IMR-90 (cell line): ENCODE measurements around the gene IL13. TPM values are rescaled to one million over a fixed set of nuclear protein-coding genes. Genes with fewer than 3 reads are reported as not detected.
A peak's percentile ranks its signal among the peaks of the same experiment; 100 is the strongest.

ENCODE experiments used
- ATAC-seq: fragments of 200-7000 bp; cut with Tn5 transposase; 2 replicates; pipeline ENCODE4 v1.9.1; 2020; ENCODE audit warnings: low read depth, mild to moderate bottlenecking, moderate library complexity
- Bru-seq: library from RNA; stranded (reverse); fragments of 400-500 nt; gene quantifications from one replicate; lab custom pipeline; 2021; lab: Mats Ljungman, UMichigan
- BruChase-seq, 2 experiments: library from RNA; stranded (reverse); fragments of 400-500 nt; gene quantifications; one replicate each; lab custom pipeline; 2021; lab: Mats Ljungman, UMichigan
- BruUV-seq: library from RNA; stranded (reverse); fragments of 400-500 nt; replicated peaks from 2 replicates; lab custom pipeline; 2021; lab: Mats Ljungman, UMichigan
- CTCF ChIA-PET: fragments of 300-600 bp; formaldehyde crosslinking; extraction: SDS; loops from one replicate; lab custom pipeline; 2021; ENCODE audit warnings: antibody characterized with exemption; lab: Yijun Ruan, JAX
- POLR2A ChIA-PET: fragments of 300-600 bp; sonication (Branson Sonifier 250); formaldehyde crosslinking; loops from one replicate; lab custom pipeline; 2022; ENCODE audit warnings: antibody characterized with exemption; ENCODE audit not compliant: unreplicated experiment; lab: Charles Lee
- DNase-seq: peaks from one replicate; pipeline ENCODE4 v3.0.0; 2013
- H2AFZ ChIP-seq: replicated peaks from 2 replicates; pipeline ENCODE3; 2013; ENCODE audit warnings: low read length, mild to moderate bottlenecking; ENCODE audit not compliant: poor library complexity
- H2AK5ac ChIP-seq: 2 replicates; pipeline ENCODE4 v1.6.1; 2013; ENCODE audit warnings: low read depth, low read length, inconsistent platforms
- H2AK9ac ChIP-seq: replicated peaks from 2 replicates; pipeline ENCODE3; 2013; ENCODE audit warnings: mild to moderate bottlenecking, low read depth, low read length, moderate library complexity; ENCODE audit not compliant: poor library complexity
- H2BK120ac ChIP-seq: 2 replicates; pipeline ENCODE4 v1.6.1; 2013; ENCODE audit warnings: low read depth, low read length, inconsistent platforms
- H2BK15ac ChIP-seq: 3 replicates; pipeline ENCODE4 v1.6.1; 2013; ENCODE audit warnings: low read depth, low read length, inconsistent platforms
- H2BK20ac ChIP-seq: 2 replicates; pipeline ENCODE4 v1.6.1; 2013; ENCODE audit warnings: low read depth, mild to moderate bottlenecking, inconsistent platforms, low read length, moderate library complexity
- H2BK5ac ChIP-seq: 2 replicates; pipeline ENCODE4 v1.6.1; 2013; ENCODE audit warnings: mild to moderate bottlenecking, low read depth, low read length, inconsistent platforms; ENCODE audit not compliant: poor library complexity, severe bottlenecking
- H3K14ac ChIP-seq: replicated peaks from 2 replicates; pipeline ENCODE4 v1.6.1; 2013; ENCODE audit warnings: low read depth, low read length, inconsistent platforms
- H3K18ac ChIP-seq: 2 replicates; pipeline ENCODE4 v1.6.1; 2013; ENCODE audit warnings: low read depth, low read length, control low read depth
- H3K23ac ChIP-seq: 2 replicates; pipeline ENCODE4 v1.6.1; 2013; ENCODE audit warnings: low read depth, low read length, inconsistent platforms
- H3K27ac ChIP-seq: 2 replicates; pipeline ENCODE4 v1.5.1; 2013; ENCODE audit warnings: mild to moderate bottlenecking, control low read depth, low read length; ENCODE audit not compliant: insufficient read depth
- H3K27me3 ChIP-seq: 2 replicates; pipeline ENCODE4 v1.6.1; 2013; ENCODE audit warnings: low read length; ENCODE audit not compliant: control insufficient read depth, insufficient read depth
- H3K36me3 ChIP-seq: 2 replicates; pipeline ENCODE4 v1.6.1; 2013; ENCODE audit warnings: low read length, mixed read lengths; ENCODE audit not compliant: control insufficient read depth, insufficient read depth
- H3K4ac ChIP-seq: 2 replicates; pipeline ENCODE4 v1.6.1; 2013; ENCODE audit warnings: low read depth, low read length, inconsistent platforms
- H3K4me1 ChIP-seq: 2 replicates; pipeline ENCODE4 v1.6.1; 2013; ENCODE audit warnings: low read length, mixed read lengths; ENCODE audit not compliant: control insufficient read depth, insufficient read depth
- H3K4me2 ChIP-seq: 2 replicates; pipeline ENCODE4 v1.6.1; 2013; ENCODE audit warnings: low read depth, mild to moderate bottlenecking, control low read depth, low read length, moderate library complexity
- H3K4me3 ChIP-seq: 2 replicates; pipeline ENCODE4 v1.5.1; 2013; ENCODE audit warnings: low read depth, mild to moderate bottlenecking, control low read depth, low read length, moderate library complexity; ENCODE audit not compliant: insufficient read depth
- H3K56ac ChIP-seq: 2 replicates; pipeline ENCODE4 v1.6.1; 2013; ENCODE audit warnings: low read length, inconsistent platforms; ENCODE audit not compliant: insufficient read depth; ENCODE audit errors: extremely low read depth
- H3K79me1 ChIP-seq, 2 experiments: 2 replicates each; pipeline ENCODE4 v1.6.1; 2013; ENCODE audit warnings: low read length in 2 of 2, inconsistent platforms in 1 of 2, low read depth in 1 of 2
- H3K9ac ChIP-seq: 2 replicates; pipeline ENCODE4 v1.6.1; 2013; ENCODE audit warnings: low read depth, low read length, control low read depth
- H3K9me1 ChIP-seq: 2 replicates; pipeline ENCODE4 v1.6.1; 2013; ENCODE audit warnings: low read length, inconsistent platforms; ENCODE audit not compliant: insufficient read depth
- H3K9me3 ChIP-seq: 2 replicates; pipeline ENCODE4 v1.6.1; 2013; ENCODE audit warnings: low read length; ENCODE audit not compliant: control insufficient read depth, insufficient read depth
- H4K20me1 ChIP-seq: 2 replicates; pipeline ENCODE4 v1.6.1; 2013; ENCODE audit warnings: low read length, inconsistent platforms; ENCODE audit not compliant: insufficient read depth
- H4K5ac ChIP-seq: 2 replicates; pipeline ENCODE4 v1.6.1; 2013; ENCODE audit warnings: mild to moderate bottlenecking, low read depth, low read length, control low read depth
- H4K8ac ChIP-seq, 2 experiments: 2 replicates each; pipeline ENCODE4 v1.6.1; 2013; ENCODE audit warnings: low read depth in 2 of 2, low read length in 2 of 2, control low read depth in 1 of 2, inconsistent platforms in 1 of 2
- H4K91ac ChIP-seq: 2 replicates; pipeline ENCODE4 v1.6.1; 2013; ENCODE audit warnings: low read depth, low read length, inconsistent platforms; ENCODE audit not compliant: insufficient read depth
- BHLHE40 ChIP-seq: fragments of 150-350 bp; IDR thresholded peaks from 2 replicates; pipeline ENCODE4 v1.6.1; 2016; ENCODE audit warnings: mild to moderate bottlenecking, low read depth, low read length
- CEBPB ChIP-seq: IDR thresholded peaks from 2 replicates; pipeline ENCODE4 v1.6.1; 2012; ENCODE audit warnings: low read depth, low read length, improper control_type of control experiment
- CHD1 ChIP-seq: IDR thresholded peaks from 2 replicates; pipeline ENCODE4 v1.6.1; 2012; ENCODE audit warnings: low read depth, low read length, improper control_type of control experiment
- MAFK ChIP-seq: IDR thresholded peaks from 2 replicates; pipeline ENCODE4 v1.6.1; 2012; ENCODE audit warnings: low read depth, low read length, improper control_type of control experiment
- MAZ ChIP-seq: IDR thresholded peaks from 2 replicates; pipeline ENCODE4 v1.6.1; 2012; ENCODE audit warnings: low read depth, mild to moderate bottlenecking, low read length, improper control_type of control experiment, moderate library complexity, borderline replicate concordance
- NFE2L2 ChIP-seq: fragments of 150-350 bp; IDR thresholded peaks from 2 replicates; pipeline ENCODE4 v1.6.1; 2016; ENCODE audit warnings: low read depth, mild to moderate bottlenecking, low read length
- RCOR1 ChIP-seq: IDR thresholded peaks from 2 replicates; pipeline ENCODE4 v1.6.1; 2012; ENCODE audit warnings: mild to moderate bottlenecking, low read length, improper control_type of control experiment; ENCODE audit not compliant: insufficient replicate concordance
- RFX5 ChIP-seq: IDR thresholded peaks from 2 replicates; pipeline ENCODE4 v1.8.0; 2012; ENCODE audit warnings: low read depth, mild to moderate bottlenecking, low read length, moderate library complexity
- SMC3 ChIP-seq: fragments of 150-350 bp; IDR thresholded peaks from 2 replicates; pipeline ENCODE4 v1.6.1; 2016; ENCODE audit warnings: low read depth, mild to moderate bottlenecking, antibody characterized with exemption, low read length, moderate library complexity
- USF2 ChIP-seq: fragments of 150-350 bp; IDR thresholded peaks from 2 replicates; pipeline ENCODE4 v1.6.1; 2017; ENCODE audit warnings: mild to moderate bottlenecking, antibody characterized with exemption, low read length, low read depth
- WGBS, 2 experiments: methylation state at CpG; one replicate each; pipeline versions ENCODE4 v1.1.5 to v1.1.7; 2013; ENCODE audit warnings: missing lambda C conversion rate in 2 of 2; ENCODE audit not compliant: insufficient read length in 1 of 2; ENCODE audit errors: extremely low coverage in 2 of 2; 5-methylcytosine and 5-hydroxymethylcytosine counted together
- dilution Hi-C: fragments of 300-500 bp; cut with HindIII; formaldehyde crosslinking; loops from one replicate; pipeline ENCODE4 v1.14.3; 2018; ENCODE audit warnings: low sequenced_read_pairs; ENCODE audit not compliant: unreplicated experiment
- in situ Hi-C: fragments of 300-500 bp; cut with MboI; formaldehyde crosslinking; loops from 3 replicates; pipeline ENCODE4 v1.14.3; 2019; ENCODE audit warnings: low sequenced_read_pairs, inconsistent platforms, mixed read lengths
- intact Hi-C: fragments of 100-400 bp; cut with micrococcal nuclease; formaldehyde crosslinking; loops from 2 replicates; pipeline ENCODE4 v1.10.0; 2022
- long read RNA-seq: library from polyadenylated mRNA; unstranded; transcript quantifications from one replicate; pipeline ENCODE4 v2.0.0, GENCODE V29; 2021; ENCODE audit not compliant: unreplicated experiment
- polyA plus RNA-seq, 3 experiments: library from polyadenylated mRNA; depleted of rRNA; stranded (reverse); fragments of >200 nt; gene quantifications; 2 replicates each; pipeline ENCODE4 v1.2.3, GENCODE V29; 2012; ENCODE audit warnings: low replicate concordance in 1 of 3
- total RNA-seq: library from RNA; depleted of rRNA; stranded (reverse); fragments of >200 nt; gene quantifications from 2 replicates; pipeline ENCODE4 v1.2.3, GENCODE V29; 2012; rRNA removed

Gene IL13
- not detected in 2 replicates for total RNA-seq
- polyA plus RNA-seq (2012; rRNA removed): not detected in 2 replicates
- not detected in 2 replicates for polyA plus RNA-seq (2012; cell fraction: cytosol; rRNA removed)
- 0.47 and 0.62 TPM in 2 replicates for polyA plus RNA-seq (2012; cell fraction: nucleus; rRNA removed; ENCODE audit: low replicate concordance)
- Bru-seq, nascent RNA: not detected
- percentile 14 among the genes with signal in this experiment for BruChase-seq, experiment 1, labeled RNA remaining after a 6-hour chase
- percentile 15 among the genes with signal in this experiment for BruChase-seq, experiment 2, labeled RNA remaining after a 2-hour chase
- long read RNA-seq: 0 reads

DNA sequence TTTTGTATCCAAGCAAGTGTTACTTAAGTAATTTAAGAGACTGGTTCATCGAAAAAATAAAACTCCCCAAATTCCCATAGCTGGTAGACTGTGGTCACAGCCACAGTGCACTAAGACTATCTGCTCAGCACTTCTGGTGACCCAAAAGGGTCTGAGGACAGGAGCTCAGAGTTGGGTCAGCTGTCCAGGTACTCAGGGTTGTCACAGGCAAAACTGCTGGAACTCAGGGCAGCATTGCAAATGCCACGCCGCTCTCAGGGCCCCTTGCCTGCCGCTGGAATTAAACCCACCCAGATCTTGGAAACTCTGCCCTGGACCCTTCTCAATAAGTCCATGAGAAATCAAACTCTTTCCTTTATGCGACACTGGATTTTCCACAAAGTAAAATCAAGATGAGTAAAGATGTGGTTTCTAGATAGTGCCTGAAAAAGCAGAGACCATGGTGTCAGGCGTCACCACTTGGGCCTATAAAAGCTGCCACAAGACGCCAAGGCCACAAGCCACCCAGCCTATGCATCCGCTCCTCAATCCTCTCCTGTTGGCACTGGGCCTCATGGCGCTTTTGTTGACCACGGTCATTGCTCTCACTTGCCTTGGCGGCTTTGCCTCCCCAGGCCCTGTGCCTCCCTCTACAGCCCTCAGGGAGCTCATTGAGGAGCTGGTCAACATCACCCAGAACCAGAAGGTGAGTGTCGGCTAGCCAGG, at the start of gene IL13:
IL13 (plus strand) TSS at position 498 of the 705 bp plus-strand sequence; CDS start at position 512, 14 bp downstream.
- Histone ChIP-seq H3K9ac (no peak within 1 kb of the TSS), H4K91ac (no peak within 1 kb of the TSS), H3K9me3 (no peaks in the 10 kb centered on the region), H2BK120ac (no peak within 1 kb of the TSS), H3K27me3 (peaks cover 11% of the 10 kb centered on the region; the same call in 1 of the 2 replicates), H2AFZ (no peak within 1 kb of the TSS), H3K79me1 (no peaks in the 10 kb centered on the region), H3K23ac (no peak within 1 kb of the TSS), H3K4me1 (no peaks in the 10 kb centered on the region), H4K5ac (no peak within 1 kb of the TSS), H2BK20ac (no peak within 1 kb of the TSS), H2BK15ac (no peak within 1 kb of the TSS), H3K4ac (no peak within 1 kb of the TSS), H2AK5ac (no peak within 1 kb of the TSS), H3K18ac (no peak within 1 kb of the TSS), H3K56ac (no peak within 1 kb of the TSS), H2AK9ac (no peak within 1 kb of the TSS), H3K27ac (no peak within 1 kb of the TSS), H4K20me1 (no peaks in the 10 kb centered on the region), H3K9me1 (peaks cover 3% of the 10 kb centered on the region; the same call in 1 of the 2 replicates), H2BK5ac (no peak within 1 kb of the TSS), H3K4me3 (no peak within 1 kb of the TSS), H4K8ac (no peak within 1 kb of the TSS), H3K14ac (no peak within 1 kb of the TSS), H3K4me2 (no peak within 1 kb of the TSS), H3K36me3 (no peaks in the 10 kb centered on the region)
- in situ Hi-C loops: no loop called here
- POLR2A ChIA-PET: no interaction called here
- DNase-seq: no peak
- ATAC-seq: no peak
- intact Hi-C loops: no loop called here
- no TSS peak for BruUV-seq
- dilution Hi-C loops: no loop called here
- TF ChIP-seq CHD1 (no peak), RCOR1 (no peak), USF2 (no peak), RFX5 (no peak), BHLHE40 (no peak), NFE2L2 (no peak), MAZ (no peak), MAFK (no peak), CEBPB (no peak), SMC3 (no peak)
- CTCF ChIA-PET: interaction anchor here (0.6 kb wide), 1 partner anchor 1515 kb away, joined by 4 read pairs; no protein-coding TSS in a partner anchor
- 100% methylated on average over 1 of the region's 12 CpGs; no CpG with 5 or more reads in 1 of the 2 experiments for WGBS, 2 experiments
